Measurements from ENCODE around the gene BAHCC1. TPM values are rescaled to one million over a fixed set of nuclear protein-coding genes. Genes with fewer than 3 reads are reported as not detected.

The BAHCC1 gene
- total RNA-seq, 1 experiment from 2014 or later = 15.4 TPM

DNA sequence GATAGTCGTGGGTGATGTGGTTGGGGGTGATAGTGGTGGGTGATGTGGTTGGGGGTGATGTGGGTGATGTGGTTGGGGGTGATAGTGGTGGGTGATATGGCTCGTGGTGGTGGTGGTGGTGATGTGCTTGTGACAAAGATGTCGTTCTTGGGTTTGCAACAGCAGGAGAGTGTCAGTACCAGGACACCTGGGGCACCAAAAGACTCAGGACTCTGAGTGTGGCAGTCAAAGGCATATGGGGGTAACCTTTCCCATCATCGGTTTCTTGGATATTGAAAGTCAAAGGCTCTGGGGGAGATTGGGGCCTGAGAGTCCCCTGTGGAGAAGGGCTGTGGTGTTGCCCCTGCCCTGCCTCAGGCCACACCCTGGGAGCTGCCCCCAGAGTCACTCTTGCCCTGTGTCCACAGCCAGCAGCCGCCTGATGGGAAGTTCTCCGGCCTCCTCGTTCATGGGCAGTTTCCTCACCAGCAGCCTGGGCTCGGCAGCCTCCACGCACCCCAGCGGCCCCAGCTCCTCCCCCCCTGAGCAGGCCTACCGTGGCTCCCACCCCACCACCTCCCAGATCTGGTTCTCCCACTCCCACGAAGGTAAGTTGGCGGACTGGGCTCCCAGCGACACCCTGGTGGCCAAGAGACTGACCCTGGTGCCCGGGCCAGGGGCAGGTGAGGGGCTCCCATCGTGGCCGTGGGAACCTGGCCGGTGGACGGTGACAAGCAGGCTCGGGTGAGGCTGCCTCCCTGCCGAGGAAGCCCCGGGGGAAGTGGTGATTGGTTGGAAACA is 31.3 kb downstream of the BAHCC1 start:
- DNase-seq (ENCODE audit: low read depth, low spot score) = no peak
- in situ Hi-C loops (cut with HindIII; ENCODE audit: low pct_unique_long_range_greater_than_20kb, low sequenced_read_pairs) = no loop called here

DNA sequence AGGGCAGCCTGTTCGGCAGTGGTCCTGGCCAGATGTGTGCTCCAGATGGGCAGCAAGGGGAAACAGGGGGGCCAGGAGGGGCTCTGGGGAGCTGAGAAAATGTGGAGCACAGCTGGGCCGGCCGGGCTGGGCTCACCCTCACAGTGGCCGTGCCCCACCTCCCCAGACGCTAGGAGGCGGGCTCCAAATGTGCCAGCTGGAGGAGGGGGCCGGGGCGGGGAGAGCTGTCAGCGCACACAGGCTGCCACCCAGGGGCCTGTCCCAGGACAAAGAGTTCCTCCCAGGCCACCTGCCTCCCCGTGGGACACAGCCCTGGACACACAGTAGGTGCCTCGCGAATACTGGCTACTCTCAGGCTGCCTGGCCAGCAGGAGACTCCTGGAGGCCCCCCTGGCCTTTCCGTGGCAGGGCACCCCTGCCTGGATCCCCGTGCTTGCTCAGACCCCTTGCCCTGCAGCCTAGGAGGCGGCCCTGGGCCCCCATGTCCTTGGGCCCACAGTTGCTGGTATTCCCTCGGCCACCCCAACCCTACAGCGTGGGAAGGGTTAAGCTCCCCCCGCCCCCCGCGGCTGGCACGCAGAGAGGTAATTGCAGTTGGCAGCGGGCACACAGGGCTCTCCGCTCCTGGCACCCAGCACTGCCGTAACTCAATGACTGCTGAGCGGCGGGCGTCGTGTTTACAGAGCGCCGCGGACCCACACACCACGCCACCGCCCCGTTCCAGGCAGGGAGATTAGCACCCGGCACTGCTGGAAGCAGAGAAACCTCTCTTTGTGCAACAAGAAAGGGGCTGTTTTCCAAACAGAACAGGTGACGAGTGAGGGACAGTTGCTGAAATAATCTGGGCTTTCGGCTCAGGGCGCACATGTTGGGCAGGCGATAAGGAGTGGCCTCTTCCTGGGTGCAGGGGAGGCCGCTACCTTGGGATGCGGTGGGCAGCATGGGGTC is 32.2 kb downstream of the BAHCC1 start:
- in situ Hi-C loops (cut with HindIII; ENCODE audit: low pct_unique_long_range_greater_than_20kb, low sequenced_read_pairs) = no loop called here
- no peak for DNase-seq (ENCODE audit: low read depth, low spot score)

DNA sequence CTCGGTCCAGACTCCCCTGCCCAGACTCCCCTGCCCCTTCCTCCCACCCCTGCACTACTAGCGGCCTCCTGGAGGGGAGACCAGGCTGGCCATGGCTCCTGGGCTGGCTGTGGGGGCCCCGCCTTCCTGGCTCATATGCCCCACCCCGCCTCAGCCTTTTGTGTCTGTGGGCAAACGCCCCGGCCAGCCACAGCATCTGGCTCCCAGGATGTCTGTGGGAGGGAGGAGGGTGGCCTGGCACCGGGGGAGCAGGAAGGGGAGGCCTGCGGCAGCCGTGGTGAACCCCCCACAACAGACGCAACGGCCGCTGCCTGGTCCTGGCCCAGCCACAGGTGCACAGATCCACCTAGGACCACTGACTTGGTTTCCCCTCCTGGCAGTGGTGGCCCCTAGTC is 32.9 kb downstream of the BAHCC1 start:
- in situ Hi-C loops (cut with HindIII; ENCODE audit: low pct_unique_long_range_greater_than_20kb, low sequenced_read_pairs) = no loop called here
- DNase-seq (ENCODE audit: low read depth, low spot score) = no peak

DNA sequence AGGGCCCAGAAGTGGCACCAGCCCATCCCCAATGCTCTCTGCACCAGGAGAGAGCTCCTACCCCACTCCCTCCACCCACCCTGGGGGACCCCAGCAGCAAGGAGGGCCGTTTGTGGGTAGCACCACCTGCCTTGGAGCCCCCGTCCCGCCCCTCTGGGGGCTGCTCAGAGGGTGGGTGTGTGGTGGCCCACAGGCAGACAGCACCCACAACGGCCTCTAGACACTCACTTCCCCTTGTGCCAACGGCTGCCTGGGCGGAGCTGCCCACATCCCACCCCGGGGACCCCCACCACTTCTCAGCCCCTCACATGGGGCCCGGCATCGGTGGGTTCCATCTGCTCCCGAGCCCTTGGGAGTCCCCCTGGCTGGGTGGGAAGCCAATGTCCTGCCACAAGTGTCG is 33.3 kb downstream of the BAHCC1 start:
- in situ Hi-C loops (cut with HindIII; ENCODE audit: low pct_unique_long_range_greater_than_20kb, low sequenced_read_pairs) = no loop called here
- DNase-seq (ENCODE audit: low read depth, low spot score) = no peak

DNA sequence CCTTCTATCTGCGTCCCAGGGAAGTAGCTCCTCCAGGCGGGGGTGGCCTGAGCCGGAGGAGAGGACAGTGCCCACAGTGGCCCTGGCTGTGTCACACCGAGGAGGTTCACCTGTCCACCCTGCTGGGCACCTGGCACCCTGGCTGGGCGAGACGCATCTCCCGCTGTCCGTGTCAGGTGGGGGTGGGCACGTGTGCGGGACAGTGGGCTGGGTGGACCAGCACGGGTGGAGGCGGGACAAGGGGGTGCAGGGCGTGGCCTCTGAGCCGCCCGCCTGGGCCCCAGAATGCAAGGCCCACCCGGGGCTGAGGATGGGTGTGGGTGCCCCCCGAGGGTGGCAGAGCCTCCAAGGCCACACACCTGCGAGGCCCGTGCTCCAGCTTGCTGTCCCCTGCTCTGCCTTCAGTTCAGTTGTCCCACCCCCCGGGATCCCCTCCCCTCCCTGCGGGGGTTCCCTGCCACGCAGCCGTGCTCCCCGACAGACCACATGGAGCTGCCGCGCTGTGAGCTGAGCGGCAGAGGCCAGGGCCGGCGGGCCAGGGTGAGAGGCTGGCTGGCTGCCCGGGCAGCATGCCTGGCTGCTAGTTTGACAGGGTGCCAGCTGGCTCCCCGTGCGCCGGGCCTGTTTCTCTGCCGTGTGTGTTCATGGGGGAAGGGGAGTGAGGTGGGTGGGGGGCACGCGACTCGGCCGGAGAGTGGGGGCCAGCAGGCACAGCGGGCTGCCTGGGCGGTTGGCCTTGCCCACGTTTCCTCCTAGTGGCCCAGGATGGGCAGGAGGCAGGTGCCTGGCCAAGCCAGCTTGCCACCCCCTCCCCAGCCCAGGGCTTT is 33.9 kb downstream of the BAHCC1 start:
- in situ Hi-C loops (cut with HindIII; ENCODE audit: low pct_unique_long_range_greater_than_20kb, low sequenced_read_pairs) = no loop called here

DNA sequence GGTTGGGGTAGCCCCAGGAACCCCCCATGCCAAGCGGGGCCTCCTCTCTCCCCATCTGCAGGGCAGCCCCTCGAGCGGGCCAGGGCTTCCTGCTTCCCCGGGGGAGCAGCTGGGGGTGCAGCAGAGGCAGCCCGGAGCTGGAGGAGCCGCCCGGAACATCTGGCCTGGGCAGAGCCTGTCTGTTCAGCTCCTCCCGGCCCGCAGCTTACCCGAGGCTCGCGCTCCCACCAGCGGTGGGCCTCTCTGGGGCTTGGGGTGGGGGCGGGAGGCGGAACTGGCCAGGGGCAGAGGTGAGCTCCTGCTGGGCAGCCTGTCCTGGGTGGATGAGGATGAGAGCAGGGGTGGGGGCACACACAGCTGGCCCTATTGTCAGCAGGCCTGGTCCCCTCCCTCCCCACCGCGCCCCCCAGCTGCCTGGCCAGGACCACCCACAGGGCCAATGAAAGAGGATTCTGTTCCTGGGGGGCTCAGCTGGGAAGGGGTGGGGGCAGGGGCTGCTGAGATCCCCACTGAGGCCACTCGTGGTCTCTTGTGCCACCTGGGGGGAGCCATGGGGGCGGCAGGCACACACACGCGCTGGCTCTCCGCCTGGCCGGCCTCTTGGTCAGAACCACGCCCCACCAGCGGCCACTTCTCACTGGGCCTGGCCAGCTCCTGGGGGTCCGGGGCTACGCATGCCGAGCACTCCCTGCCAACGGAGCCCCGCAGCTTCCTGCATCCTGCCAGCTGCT is 34.7 kb downstream of the BAHCC1 start:
- in situ Hi-C loops (cut with HindIII; ENCODE audit: low pct_unique_long_range_greater_than_20kb, low sequenced_read_pairs) = no loop called here
- peak; percentile 31 for DNase-seq (ENCODE audit: low read depth, low spot score)

More for the DNA sequence above, 33.9 kb downstream of the BAHCC1 start:
- DNase-seq (ENCODE audit: low read depth, low spot score) = no peak

DNA sequence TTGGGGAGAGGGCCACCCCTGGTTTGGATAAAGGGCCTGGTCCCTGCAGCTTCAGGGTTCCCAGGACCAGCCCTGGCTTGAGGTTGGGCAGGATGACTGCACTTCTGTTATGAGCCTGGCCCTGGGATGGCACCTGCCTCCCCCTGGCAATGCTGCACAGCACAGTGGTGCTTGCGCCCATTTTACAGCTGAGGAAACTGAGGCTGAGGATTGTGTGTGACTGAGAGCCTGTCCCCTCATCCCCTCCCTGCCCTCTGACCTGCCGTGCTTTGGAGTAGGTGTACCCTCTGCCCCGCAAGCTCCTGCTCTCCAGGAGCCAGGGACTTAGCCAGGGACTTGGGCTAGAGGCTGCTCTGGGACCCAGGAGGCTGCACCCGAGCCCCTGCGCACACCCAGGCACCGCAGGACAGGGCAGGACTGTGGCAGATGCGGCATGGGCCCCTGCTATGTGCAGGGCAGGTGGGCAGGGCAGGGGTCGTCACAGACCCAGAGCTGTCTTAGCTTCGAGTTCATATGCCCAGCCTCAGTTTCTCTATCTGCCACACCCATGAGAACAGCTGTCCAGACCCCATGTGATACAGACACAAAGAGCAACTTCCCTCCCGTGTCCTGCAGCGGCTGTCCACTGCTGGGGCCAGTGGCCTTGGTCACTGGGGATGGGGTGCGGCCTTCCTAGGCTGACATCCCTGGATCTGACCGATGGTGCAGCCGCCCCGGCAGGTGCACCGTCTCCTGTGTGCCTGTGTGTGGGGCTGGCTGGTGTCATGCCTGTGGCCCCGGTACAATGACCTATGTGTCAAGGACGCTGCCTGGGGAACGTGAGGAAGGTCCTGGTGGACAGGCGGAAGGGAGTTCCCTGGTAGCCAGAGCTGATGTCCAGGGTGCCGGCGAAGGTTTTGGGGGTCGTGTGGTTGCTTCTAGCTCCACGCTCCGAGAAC is 36.6 kb downstream of the BAHCC1 start:
- in situ Hi-C loops (cut with HindIII; ENCODE audit: low pct_unique_long_range_greater_than_20kb, low sequenced_read_pairs) = no loop called here
- no peak for DNase-seq (ENCODE audit: low read depth, low spot score)

DNA sequence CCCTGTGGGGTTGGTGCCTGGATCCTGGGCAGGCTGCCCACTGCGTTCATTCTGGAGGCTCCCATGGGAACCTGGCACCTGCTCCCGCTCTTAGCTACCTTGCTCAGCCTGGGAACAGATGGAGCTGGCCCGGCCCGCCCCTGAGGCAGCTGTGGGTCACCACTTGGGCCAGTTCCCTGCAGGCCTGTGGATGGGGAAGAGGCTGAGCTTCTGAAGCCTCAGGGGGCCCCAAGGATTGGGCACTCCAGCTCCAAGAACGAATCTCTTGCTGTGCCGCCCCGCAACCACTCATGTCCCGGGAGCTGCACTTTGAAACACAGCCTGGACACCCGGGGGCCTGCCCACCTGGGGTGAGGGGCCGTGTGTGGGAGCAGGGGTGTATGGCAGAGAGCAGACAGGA is 37.7 kb downstream of the BAHCC1 start:
- DNase-seq (ENCODE audit: low read depth, low spot score) = no peak
- in situ Hi-C loops (cut with HindIII; ENCODE audit: low pct_unique_long_range_greater_than_20kb, low sequenced_read_pairs) = no loop called here

DNA sequence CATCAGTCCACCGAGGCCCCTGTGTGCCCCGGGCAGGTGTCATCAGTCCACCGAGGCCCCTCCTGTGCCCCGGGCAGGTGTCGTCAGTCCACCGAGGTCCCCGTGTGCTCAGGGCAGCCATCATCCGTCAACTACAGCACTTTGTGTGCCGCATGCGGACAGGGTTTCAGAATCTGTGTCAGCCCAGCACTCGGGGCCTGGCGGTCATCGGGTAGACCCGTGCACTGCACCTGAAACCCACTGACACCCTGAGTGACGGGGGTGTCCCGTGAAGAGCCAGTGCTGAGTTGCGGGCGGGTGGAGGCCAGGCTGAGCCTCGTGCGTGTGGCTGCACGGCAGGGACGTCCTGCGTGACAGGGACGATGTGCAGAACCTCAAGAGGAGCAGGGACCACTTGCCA is 38.4 kb downstream of the BAHCC1 start:
- DNase-seq (ENCODE audit: low read depth, low spot score) = no peak
- in situ Hi-C loops (cut with HindIII; ENCODE audit: low pct_unique_long_range_greater_than_20kb, low sequenced_read_pairs) = no loop called here

DNA sequence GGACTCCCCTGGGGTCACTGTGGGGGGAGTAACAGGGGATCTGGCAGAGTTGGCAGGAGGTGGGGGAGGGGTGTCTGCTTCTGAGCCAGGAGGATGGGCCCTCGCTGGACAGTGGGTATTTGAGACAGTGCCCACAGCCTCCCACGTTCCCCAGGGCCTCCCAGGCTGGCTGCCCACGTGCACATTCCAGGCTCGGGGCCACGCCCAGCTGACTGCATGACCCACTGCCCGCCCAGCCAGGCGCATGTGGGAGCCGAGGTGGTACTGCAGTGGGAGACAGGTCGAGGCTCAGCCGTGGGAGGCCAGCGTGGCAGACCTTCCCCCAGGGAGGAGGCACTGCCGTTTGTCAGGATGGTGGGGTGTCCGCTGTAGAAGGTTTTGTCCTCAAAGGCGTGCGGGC is 38.8 kb downstream of the BAHCC1 start:
- in situ Hi-C loops (cut with HindIII; ENCODE audit: low pct_unique_long_range_greater_than_20kb, low sequenced_read_pairs) = no loop called here
- DNase-seq (ENCODE audit: low read depth, low spot score) = peak; percentile 65

DNA sequence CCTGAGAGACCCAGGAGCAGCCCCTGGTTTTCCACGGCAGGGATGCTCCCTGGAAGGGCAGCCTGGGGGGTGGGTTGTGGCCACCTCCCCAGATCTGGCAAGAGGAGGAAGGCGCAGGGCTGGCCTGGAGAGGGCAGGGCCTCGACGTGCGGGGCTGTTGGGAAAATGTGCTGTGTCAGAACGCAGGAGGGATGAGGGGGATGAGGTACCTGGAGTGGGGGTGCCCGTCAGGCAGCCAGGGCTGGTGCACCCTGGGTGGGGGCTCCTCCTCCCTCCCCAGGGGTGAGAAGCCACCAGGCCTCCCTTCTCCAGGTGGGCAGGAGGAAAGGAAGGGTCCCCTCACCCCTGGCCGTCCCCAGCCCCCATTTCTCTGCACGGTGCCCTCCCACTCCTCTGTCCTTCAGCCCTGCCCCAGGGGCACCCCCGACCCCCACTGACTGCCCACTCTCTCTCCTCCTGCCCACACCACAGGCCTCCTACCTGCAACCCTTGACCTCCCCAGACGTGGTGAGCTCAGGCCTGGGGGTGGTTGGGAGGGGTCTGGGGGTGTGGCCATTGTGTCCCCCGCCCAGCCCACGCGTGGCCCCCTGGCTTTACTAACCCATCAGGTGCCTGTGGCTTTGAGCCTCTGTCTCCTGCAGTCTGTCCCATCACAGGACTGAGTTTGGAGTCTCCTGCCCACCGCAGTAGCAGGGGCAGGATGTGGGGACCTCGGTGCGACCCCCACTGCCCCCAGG is 39.6 kb downstream of the BAHCC1 start:
- in situ Hi-C loops (cut with HindIII; ENCODE audit: low pct_unique_long_range_greater_than_20kb, low sequenced_read_pairs) = no loop called here
- DNase-seq (ENCODE audit: low read depth, low spot score) = no peak

DNA sequence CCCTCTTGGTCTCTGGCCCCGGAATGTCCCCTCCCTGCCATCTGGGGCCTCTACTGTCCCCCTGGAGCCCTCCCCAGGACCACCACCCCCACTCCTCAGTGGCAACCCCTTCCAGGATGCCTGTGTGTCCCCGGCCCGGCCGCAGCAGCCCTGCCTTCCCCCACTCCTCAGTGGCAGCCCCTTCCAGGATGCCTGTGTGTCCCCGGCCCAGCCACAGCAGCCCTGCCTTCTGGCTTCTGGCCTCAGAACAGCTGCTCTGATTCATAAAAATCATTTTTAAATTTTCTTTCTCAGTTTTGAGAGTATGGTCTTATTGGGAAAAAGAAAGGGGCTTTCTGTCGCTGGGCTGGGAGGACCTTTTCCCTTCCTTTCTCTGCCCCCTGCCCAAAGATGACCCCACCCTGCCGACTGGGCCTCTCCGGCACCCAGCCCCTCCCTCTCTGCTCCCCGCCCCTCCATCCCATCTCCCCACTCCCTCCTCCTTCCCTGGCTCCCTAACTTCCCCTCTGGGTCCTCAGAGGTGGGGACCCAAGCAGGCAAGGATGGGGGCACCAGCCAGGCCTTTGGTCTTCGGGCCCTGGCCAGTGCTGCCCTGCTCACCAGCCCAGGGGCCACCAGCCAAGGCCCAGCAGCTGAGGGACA is 40.5 kb downstream of the BAHCC1 start:
- no peak for DNase-seq (ENCODE audit: low read depth, low spot score)
- in situ Hi-C loops (cut with HindIII; ENCODE audit: low pct_unique_long_range_greater_than_20kb, low sequenced_read_pairs) = no loop called here

DNA sequence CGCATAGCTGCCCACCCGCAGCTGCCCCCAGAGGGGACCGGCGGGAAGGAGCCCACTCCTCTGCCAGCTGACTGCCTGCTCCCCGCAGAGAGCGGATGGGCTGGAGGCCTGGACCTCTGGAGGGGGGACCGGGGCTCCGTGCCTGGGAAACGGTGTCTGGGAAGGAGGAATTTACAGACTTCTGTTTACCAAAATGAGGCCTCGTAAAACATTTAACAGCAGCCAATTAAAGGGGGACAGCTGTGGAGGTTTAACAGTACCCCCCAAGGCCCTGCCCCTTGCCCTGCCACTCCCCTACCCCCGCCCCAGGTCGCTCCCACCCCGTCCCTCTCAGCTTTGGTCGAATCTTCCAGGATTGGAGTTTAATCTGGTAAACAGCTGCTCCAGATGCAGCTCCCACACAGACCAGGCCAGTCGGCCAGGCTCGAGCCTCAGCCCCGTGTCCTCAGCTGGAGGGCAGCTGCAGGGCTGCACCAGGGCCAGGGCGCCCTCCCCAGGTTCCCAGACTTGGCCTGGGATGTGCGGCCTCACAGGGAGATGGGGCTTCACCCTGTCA is 41.1 kb downstream of the BAHCC1 start:
- in situ Hi-C loops (cut with HindIII; ENCODE audit: low pct_unique_long_range_greater_than_20kb, low sequenced_read_pairs) = no loop called here
- no peak for DNase-seq (ENCODE audit: low read depth, low spot score)

DNA sequence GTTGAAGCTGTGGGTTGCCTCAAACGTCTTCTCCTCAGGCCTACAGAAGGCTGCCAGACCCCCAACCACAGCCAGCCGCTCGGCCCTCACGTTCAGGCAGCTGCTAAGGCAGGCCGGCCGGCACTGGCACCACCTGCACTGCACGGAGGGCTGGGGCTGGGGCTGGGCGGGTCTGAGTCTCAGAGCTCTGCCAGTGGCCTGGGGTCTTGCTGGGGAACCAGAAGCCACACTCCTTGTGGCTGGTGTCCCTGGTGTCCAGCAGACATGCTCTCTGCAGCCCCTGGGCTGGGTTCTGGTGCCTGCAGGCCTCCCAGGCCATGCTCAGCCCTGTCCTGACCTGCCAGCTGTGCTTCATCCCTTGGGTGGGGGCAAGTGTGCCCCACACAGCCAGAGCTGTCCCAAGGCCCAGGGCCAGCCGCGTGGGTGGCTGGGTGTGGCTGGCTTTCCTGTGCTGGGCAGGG is 42.0 kb downstream of the BAHCC1 start:
- in situ Hi-C loops (cut with HindIII; ENCODE audit: low pct_unique_long_range_greater_than_20kb, low sequenced_read_pairs) = no loop called here
- no peak for DNase-seq (ENCODE audit: low read depth, low spot score)
